Kidney epithelial cell (primary cell): ENCODE data around the gene C1QTNF1. TPM values are rescaled to one million over a fixed set of nuclear protein-coding genes. Genes with fewer than 3 reads are reported as not detected.

ENCODE experiments used
- DNase-seq: peaks from one replicate; pipeline ENCODE4 v3.0.0-alpha.2; 2010; ENCODE audit warnings: low read depth
- H3K27me3 ChIP-seq: 2 replicates; pipeline ENCODE4 v1.6.0; 2011; ENCODE audit warnings: low read length; ENCODE audit not compliant: control insufficient read depth, insufficient read depth
- H3K36me3 ChIP-seq: 2 replicates; pipeline ENCODE4 v1.5.1; 2011; ENCODE audit warnings: low read length; ENCODE audit not compliant: control insufficient read depth, insufficient read depth
- H3K4me3 ChIP-seq: 2 replicates; pipeline ENCODE4 v1.5.1; 2011; ENCODE audit warnings: low read depth, mild to moderate bottlenecking, control low read depth, low read length
- total RNA-seq: library from RNA; depleted of rRNA; stranded (reverse); fragments of >200 nt; gene quantifications from 2 replicates; pipeline ENCODE4 v1.2.3, GENCODE V29; 2015
- TF ChIP-seq, protein P1 (sequence below): IDR thresholded peaks from 2 replicates; pipeline ENCODE4 v1.5.1; 2011; ENCODE audit warnings: mild to moderate bottlenecking, moderate library complexity, low read length, control low read depth, inconsistent platforms; ENCODE audit not compliant: insufficient read depth, poor library complexity, severe bottlenecking

Gene C1QTNF1
- total RNA-seq, 1 donor from 2014 or later = 4.6 TPM

DNA sequence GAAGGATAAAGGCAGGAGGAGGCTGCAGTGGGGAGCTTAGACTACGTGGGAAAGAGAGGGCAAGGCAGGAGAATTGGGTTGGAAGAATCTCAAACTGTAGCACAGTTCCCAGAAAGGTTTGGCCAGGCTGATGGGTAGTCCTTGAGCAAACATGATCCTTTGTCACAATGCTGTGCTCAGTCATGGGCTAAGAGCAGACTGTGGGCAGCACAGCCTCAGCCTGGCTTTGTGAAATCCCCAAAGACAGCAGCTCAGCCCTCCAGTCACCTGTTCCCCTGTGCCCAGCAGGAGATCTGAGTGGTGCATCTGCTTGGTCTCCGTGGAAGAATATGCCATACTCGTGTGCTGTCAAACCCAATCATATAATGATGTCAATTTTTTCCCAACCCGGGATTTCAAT lies 40.1 kb downstream of the C1QTNF1 start:
- Histone ChIP-seq H3K36me3 (no peaks in the 10 kb centered on the region), H3K27me3 (peaks cover 2% of the 10 kb centered on the region), H3K4me3 (no peak overlapping the region)
- TF ChIP-seq, protein P1, sequence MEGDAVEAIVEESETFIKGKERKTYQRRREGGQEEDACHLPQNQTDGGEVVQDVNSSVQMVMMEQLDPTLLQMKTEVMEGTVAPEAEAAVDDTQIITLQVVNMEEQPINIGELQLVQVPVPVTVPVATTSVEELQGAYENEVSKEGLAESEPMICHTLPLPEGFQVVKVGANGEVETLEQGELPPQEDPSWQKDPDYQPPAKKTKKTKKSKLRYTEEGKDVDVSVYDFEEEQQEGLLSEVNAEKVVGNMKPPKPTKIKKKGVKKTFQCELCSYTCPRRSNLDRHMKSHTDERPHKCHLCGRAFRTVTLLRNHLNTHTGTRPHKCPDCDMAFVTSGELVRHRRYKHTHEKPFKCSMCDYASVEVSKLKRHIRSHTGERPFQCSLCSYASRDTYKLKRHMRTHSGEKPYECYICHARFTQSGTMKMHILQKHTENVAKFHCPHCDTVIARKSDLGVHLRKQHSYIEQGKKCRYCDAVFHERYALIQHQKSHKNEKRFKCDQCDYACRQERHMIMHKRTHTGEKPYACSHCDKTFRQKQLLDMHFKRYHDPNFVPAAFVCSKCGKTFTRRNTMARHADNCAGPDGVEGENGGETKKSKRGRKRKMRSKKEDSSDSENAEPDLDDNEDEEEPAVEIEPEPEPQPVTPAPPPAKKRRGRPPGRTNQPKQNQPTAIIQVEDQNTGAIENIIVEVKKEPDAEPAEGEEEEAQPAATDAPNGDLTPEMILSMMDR = no peak
- DNase-seq = no peak

- H3K27me3 ChIP-seq = peaks cover 2% of the 10 kb centered on the region
Measured at GRCh38 chr17:79065105-79065670, 41.2 kb downstream of the C1QTNF1 start.

DNA sequence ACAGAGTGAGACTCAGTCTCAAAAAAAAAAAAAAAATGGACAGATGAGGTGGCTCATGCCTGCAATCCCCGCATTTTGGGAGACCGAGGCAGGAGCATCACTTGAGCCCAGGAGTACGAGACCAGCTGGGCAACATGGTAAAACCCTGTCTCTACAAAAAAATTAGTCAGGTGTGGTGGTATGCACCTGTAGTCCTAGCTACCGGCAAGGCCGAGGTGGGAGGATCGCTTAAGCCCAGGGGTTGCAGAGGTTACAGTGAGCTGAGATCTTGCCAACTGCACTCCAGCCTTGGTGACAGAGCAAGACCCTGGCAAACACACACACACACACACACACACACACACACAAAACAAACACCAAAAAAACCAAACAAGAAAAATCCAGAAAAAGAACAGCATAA lies 43.0 kb downstream of the C1QTNF1 start:
- peaks cover 2% of the 10 kb centered on the region for H3K27me3 ChIP-seq
- TF ChIP-seq, protein P1 = no peak

More at GRCh38 chr17:79065105-79065670, 41.2 kb downstream of the C1QTNF1 start:
- Histone ChIP-seq H3K36me3 (no peaks in the 10 kb centered on the region), H3K4me3 (no peak overlapping the region)
- TF ChIP-seq, protein P1 = peak; percentile 41
- DNase-seq = no peak

DNA sequence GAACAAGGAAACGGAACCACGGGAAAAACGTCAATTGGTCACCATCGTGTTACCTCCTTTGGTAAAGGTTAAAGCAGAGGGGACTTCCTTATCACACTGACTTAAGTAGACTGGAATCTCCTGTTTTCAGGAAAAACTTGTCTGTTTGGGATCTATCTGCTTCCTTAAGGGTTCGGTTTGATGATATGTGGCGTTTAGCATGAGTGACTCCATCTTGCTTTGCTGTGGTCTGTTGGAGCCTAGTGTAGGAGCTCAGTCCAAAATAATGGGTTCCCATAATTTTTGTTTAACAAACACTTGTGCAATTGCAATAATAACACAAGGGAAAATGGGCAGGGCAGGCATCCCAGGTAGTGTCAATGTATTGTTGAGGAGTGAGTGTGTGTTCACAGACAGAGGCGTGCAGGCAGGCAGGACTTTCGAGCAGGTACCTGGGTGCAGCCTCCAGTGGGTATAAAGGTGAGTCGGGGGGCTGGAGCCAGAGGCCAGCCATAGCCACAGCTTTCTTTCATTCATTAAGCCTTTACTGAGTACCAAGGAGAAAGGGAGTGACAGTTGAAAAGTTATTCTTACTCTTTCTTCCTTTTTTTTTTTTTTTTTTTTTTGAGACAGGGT lies 46.4 kb downstream of the C1QTNF1 start:
- TF ChIP-seq, protein P1 = no peak
- Histone ChIP-seq H3K36me3 (no peaks in the 10 kb centered on the region), H3K27me3 (peaks cover 2% of the 10 kb centered on the region)

More for the DNA sequence above, 43.0 kb downstream of the C1QTNF1 start:
- Histone ChIP-seq H3K36me3 (no peaks in the 10 kb centered on the region), H3K4me3 (no peak overlapping the region)
- no peak for DNase-seq

GRCh38 chr17:79071161-79071740 lies 47.3 kb downstream of the C1QTNF1 start:
- Histone ChIP-seq H3K27me3 (peaks cover 2% of the 10 kb centered on the region), H3K36me3 (no peaks in the 10 kb centered on the region), H3K4me3 (no peak overlapping the region)
- DNase-seq = no peak
- TF ChIP-seq, protein P1 = no peak

More for the DNA sequence above, 46.4 kb downstream of the C1QTNF1 start:
- no peak overlapping the region for H3K4me3 ChIP-seq
- no peak for DNase-seq
